Spleen (tissue), 11 donors: Measurements from ENCODE around the gene RNF166. TPM values are rescaled to one million over a fixed set of nuclear protein-coding genes. Genes with fewer than 3 reads are reported as not detected.
"Not testable (repeated sequence)": the region's sequence is repeated elsewhere in the genome, so short reads cannot be mapped to it uniquely, and the experiment has no call there.

Experiments used
- DNase-seq: peaks from one replicate; pipeline ENCODE4 v3.0.0-alpha.2; 2020
- H3K27ac ChIP-seq, 8 donors: fragments of 200-600 bp; sonication (generic) in 7 of 8; 1 replicate in 4 of 8; 2 replicates in 4 of 8; pipeline versions ENCODE4 v1.5.0 to v1.8.0; 2016 to 2021; ENCODE audit warnings: inconsistent platforms in 4 of 8, mild to moderate bottlenecking in 4 of 8, moderate library complexity in 1 of 8
- H3K27me3 ChIP-seq, 7 donors: fragments of 200-600 bp; sonication (generic) in 6 of 7; replicated peaks in 1 of 7; 1 replicate in 4 of 7; 2 replicates in 3 of 7; pipeline versions ENCODE4 v1.5.0 to v1.8.0; 2016 to 2021; ENCODE audit warnings: inconsistent platforms in 3 of 7, mild to moderate bottlenecking in 1 of 7
- H3K36me3 ChIP-seq, 6 donors: fragments of 200-600 bp; sonication (generic) in 5 of 6; 1 replicate in 4 of 6; 2 replicates in 2 of 6; pipeline versions ENCODE4 v1.5.0 to v1.8.0; 2016 to 2021; ENCODE audit warnings: inconsistent platforms in 2 of 6
- H3K4me1 ChIP-seq, 6 donors: fragments of 200-600 bp; sonication (generic) in 5 of 6; 1 replicate in 3 of 6; 2 replicates in 3 of 6; pipeline versions ENCODE4 v1.5.0 to v1.8.0; 2016 to 2021; ENCODE audit warnings: inconsistent platforms in 3 of 6
- H3K4me3 ChIP-seq, 8 donors: fragments of 200-600 bp; sonication (generic) in 7 of 8; 1 replicate in 4 of 8; 2 replicates in 4 of 8; pipeline versions ENCODE4 v1.5.0 to v1.8.0; 2016 to 2021; ENCODE audit warnings: inconsistent platforms in 4 of 8, mild to moderate bottlenecking in 4 of 8, moderate library complexity in 2 of 8
- H3K9me3 ChIP-seq, 8 donors: fragments of 200-600 bp; sonication (generic) in 7 of 8; 1 replicate in 4 of 8; 2 replicates in 4 of 8; pipeline versions ENCODE4 v1.5.0 to v1.8.0; 2016 to 2021; ENCODE audit warnings: inconsistent platforms in 4 of 8
- POLR2A ChIP-seq, 3 donors: fragments of 450-650 bp; IDR thresholded peaks; one replicate each; pipeline ENCODE4 v1.5.1; 2017; ENCODE audit warnings: antibody characterized with exemption in 3 of 3, mild to moderate bottlenecking in 1 of 3
- POLR2AphosphoS5 ChIP-seq, 3 donors: sonication (generic); formaldehyde crosslinking; IDR thresholded peaks; one replicate each; pipeline ENCODE4 v1.5.1; 2017; ENCODE audit warnings: antibody characterized with exemption in 3 of 3
- WGBS, 5 donors: extraction: QIAGEN DNeasy Blood & Tissue Kit in 3 of 5; methylation state at CpG; one replicate each; pipeline versions ENCODE4 v1.1.5 to v1.1.7; 2013 to 2018; 5-methylcytosine and 5-hydroxymethylcytosine counted together
- intact Hi-C: fragments of 100-400 bp; cut with DNase I; formaldehyde crosslinking; loops from one replicate; pipeline ENCODE4 v1.15.0; 2023; ENCODE audit warnings: low total_unique reads
- polyA plus RNA-seq, 3 donors: library from polyadenylated mRNA; stranded (reverse); fragments of 200-250 nt; gene quantifications; one replicate each; pipeline ENCODE4 v1.2.1, GENCODE V29; 2013
- total RNA-seq, 7 donors: library from RNA; depleted of rRNA in 3 of 7; stranded (reverse); fragments of >200 nt in 3 of 7; fragmentation: NEBNext Ultra II Directional in 4 of 7; extraction: Animal tissue kit (Norgen Biotek cat#: 25700) in 4 of 7; gene quantifications; one replicate each; pipeline versions ENCODE4 v1.1.0 to v1.2.1, GENCODE V29; 2016 to 2021
- TF ChIP-seq, protein P1 (sequence below), 11 experiments: fragments of 200-600 bp in 7 of 11; fragments of 450-650 bp in 4 of 11; sonication (generic) in 4 of 11; IDR thresholded peaks in 8 of 11; conservative IDR thresholded peaks in 3 of 11; 1 replicate in 7 of 11; 2 replicates in 4 of 11; pipeline versions ENCODE4 v1.4.0 to v1.8.0; 2016 to 2021; ENCODE audit warnings: antibody characterized with exemption in 11 of 11, inconsistent platforms in 4 of 11, mild to moderate bottlenecking in 1 of 11
- donor health status: healthy with polysubstance abuse.
- donor health status: DM: no; HTN: no; CAD: no; lungs with moderate emphysema.
- donor health status: DM: no; HTN: no; CAD: no.
- donor health status: Bipolar disorder and iron deficiency.
- donor health status: healthy.
- donor health status: DM: no; HTN: no; CAD: no.
- donor health status: DM: yes; HTN: yes; CAD: no.

RNF166 gene
- total and polyA plus RNA-seq, 10 donors = 55.7 to 135 (median 98.8) TPM

GRCh38 chr16:88669980-88670379, 36.2 kb downstream of the RNF166 start:
- TF ChIP-seq POLR2A (IDR thresholded peaks at IDR 0.05) (no peak), POLR2AphosphoS5 (IDR thresholded peaks at IDR 0.05) (no peak)
- TF ChIP-seq, protein P1, sequence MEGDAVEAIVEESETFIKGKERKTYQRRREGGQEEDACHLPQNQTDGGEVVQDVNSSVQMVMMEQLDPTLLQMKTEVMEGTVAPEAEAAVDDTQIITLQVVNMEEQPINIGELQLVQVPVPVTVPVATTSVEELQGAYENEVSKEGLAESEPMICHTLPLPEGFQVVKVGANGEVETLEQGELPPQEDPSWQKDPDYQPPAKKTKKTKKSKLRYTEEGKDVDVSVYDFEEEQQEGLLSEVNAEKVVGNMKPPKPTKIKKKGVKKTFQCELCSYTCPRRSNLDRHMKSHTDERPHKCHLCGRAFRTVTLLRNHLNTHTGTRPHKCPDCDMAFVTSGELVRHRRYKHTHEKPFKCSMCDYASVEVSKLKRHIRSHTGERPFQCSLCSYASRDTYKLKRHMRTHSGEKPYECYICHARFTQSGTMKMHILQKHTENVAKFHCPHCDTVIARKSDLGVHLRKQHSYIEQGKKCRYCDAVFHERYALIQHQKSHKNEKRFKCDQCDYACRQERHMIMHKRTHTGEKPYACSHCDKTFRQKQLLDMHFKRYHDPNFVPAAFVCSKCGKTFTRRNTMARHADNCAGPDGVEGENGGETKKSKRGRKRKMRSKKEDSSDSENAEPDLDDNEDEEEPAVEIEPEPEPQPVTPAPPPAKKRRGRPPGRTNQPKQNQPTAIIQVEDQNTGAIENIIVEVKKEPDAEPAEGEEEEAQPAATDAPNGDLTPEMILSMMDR (IDR thresholded peaks at IDR 0.05 in 8 of 11, conservative IDR thresholded peaks at IDR 0.05 in 3 of 11) = no peak
- Histone ChIP-seq H3K27ac (no peak overlapping the region), H3K4me3 (no peak overlapping the region), H3K4me1 (peaks cover 0 to 7% (median 7%) of the 10 kb centered on the region in 6 donors), H3K9me3 (no peaks in the 10 kb centered on the region), H3K27me3 (no peaks in the 10 kb centered on the region), H3K36me3 (peaks cover 0 to 34% (median 0%) of the 10 kb centered on the region in 6 donors)
- intact Hi-C loops = no loop called here
- 81 to 96% (median 87%) methylated on average over 10 of the region's 10 CpGs for WGBS, 5 donors
- no peak for DNase-seq

DNA sequence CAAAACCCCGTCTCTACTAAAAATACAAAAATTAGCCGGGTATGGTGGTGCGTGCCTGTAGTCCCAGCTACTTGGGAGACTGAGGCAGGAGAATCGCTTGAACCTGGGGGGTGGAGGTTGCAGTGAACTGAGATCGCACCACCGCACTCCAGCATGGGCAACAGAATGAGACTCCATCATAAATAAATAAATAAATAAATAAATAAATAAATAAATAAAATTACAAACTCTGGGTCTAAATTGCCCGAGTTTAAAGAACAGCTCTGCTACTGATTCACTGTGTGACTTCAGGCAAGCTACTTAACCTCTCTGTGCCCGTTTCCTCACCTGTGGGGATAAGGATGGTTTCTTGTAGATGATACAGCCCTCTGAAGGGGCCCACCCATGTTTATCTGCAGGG, 36.7 kb downstream of the RNF166 start:
- 93 to 96% (median 95%) methylated on average over 8 of the region's 8 CpGs for WGBS, 5 donors
- Histone ChIP-seq H3K36me3 (peaks cover 0 to 29% (median 0%) of the 10 kb centered on the region in 6 donors), H3K4me1 (peaks cover 2 to 12% (median 12%) of the 10 kb centered on the region in 6 donors)
- H3K27me3 ChIP-seq, intact Hi-C loops, H3K27ac ChIP-seq, H3K9me3 ChIP-seq, DNase-seq, H3K4me3 ChIP-seq: not testable (repeated sequence)

DNA sequence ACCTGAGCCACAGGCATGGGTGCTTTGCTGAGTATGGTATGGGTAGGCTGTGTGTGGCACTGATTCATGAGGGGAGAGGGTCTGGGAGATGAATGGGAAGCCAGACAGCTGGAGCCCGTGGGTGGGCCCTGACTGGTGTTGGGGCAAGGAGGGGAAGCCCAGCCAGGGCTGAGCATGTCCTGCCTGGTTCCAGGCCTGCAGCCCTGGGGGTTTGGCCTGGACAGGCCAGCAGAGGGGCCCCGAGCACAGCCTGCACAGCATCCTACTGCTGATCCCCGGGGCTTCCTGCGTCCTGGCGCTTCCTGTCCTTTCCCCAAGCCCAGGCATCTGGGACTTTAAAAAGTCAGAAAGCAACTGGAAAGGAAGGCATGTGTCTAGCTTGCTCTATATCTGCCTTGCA, 38.7 kb downstream of the RNF166 start:
- peaks cover 0 to 18% (median 0%) of the 10 kb centered on the region in 6 donors for H3K36me3 ChIP-seq
- TF ChIP-seq, protein P1 (IDR thresholded peaks at IDR 0.05 in 8 of 11, conservative IDR thresholded peaks at IDR 0.05 in 3 of 11) = no peak
- TF ChIP-seq POLR2AphosphoS5 (IDR thresholded peaks at IDR 0.05) (no peak), POLR2A (IDR thresholded peaks at IDR 0.05) (no peak)
- no peak overlapping the region for H3K27ac ChIP-seq
- no peaks in the 10 kb centered on the region for H3K9me3 ChIP-seq
- no peaks in the 10 kb centered on the region for H3K27me3 ChIP-seq
- peaks cover 10 to 25% (median 21%) of the 10 kb centered on the region in 6 donors for H3K4me1 ChIP-seq
- DNase-seq = no peak
- intact Hi-C loops = no loop called here
- 69 to 83% (median 74%) methylated on average over 5 of the region's 5 CpGs for WGBS, 5 donors
- no peak overlapping the region for H3K4me3 ChIP-seq

GRCh38 chr16:88665570-88665969, 40.6 kb downstream of the RNF166 start:
- Histone ChIP-seq H3K36me3 (peaks cover 0 to 8% (median 0%) of the 10 kb centered on the region in 6 donors), H3K27ac (no peak overlapping the region), H3K4me1 (peaks cover 16 to 44% (median 36%) of the 10 kb centered on the region in 6 donors), H3K27me3 (no peaks in the 10 kb centered on the region), H3K9me3 (no peaks in the 10 kb centered on the region), H3K4me3 (no peak overlapping the region)
- no peak for DNase-seq
- TF ChIP-seq POLR2AphosphoS5 (IDR thresholded peaks at IDR 0.05) (no peak), POLR2A (IDR thresholded peaks at IDR 0.05) (no peak)
- 82 to 96% (median 91%) methylated on average over 3 of the region's 3 CpGs for WGBS, 5 donors
- intact Hi-C loops = no loop called here

- no peak for DNase-seq
- intact Hi-C loops = no loop called here
- Histone ChIP-seq H3K27ac (no peak overlapping the region), H3K27me3 (no peaks in the 10 kb centered on the region), H3K4me3 (no peak overlapping the region), H3K36me3 (peaks cover 0 to 11% (median 0%) of the 10 kb centered on the region in 6 donors), H3K9me3 (no peaks in the 10 kb centered on the region), H3K4me1 (peaks cover 16 to 48% (median 36%) of the 10 kb centered on the region in 6 donors)
- 67 to 79% (median 77%) methylated on average over 4 of the region's 4 CpGs for WGBS, 5 donors
- TF ChIP-seq POLR2AphosphoS5 (IDR thresholded peaks at IDR 0.05) (peak in 1 of 3 donors; percentile 50), POLR2A (IDR thresholded peaks at IDR 0.05) (no peak)
- TF ChIP-seq, protein P1 (IDR thresholded peaks at IDR 0.05 in 8 of 11, conservative IDR thresholded peaks at IDR 0.05 in 3 of 11) = no peak
Observed at GRCh38 chr16:88665148-88665547, 41.1 kb downstream of the RNF166 start.
